ENCODE results near the gene INF2. TPM values are rescaled to one million over a fixed set of nuclear protein-coding genes. Genes with fewer than 3 reads are reported as not detected.

Gene INF2
- polyA plus RNA-seq, 1 donor (not counting 4 experiments of a cell fraction or from before 2014, with no cell fraction given): 22.6 TPM

GRCh38 chr14:104650057-104650980, 39.1 kb upstream of the INF2 start:
- FAIRE-seq (no peak), DNase-seq (ENCODE audit: low read depth, low spot score) (no peak)
- dilution Hi-C loops (cut with MboI; ENCODE audit: extremely low pct_ligation_motif_present, low sequenced_read_pairs): no loop called here
- H3K4me3 ChIP-seq (ENCODE audit: control insufficient read depth in 2 of 3, extremely low read depth in 1 of 3, insufficient read depth in 2 of 3, low read depth in 1 of 3, low read length in 3 of 3): peak overlapping the region in 1 of 3 experiments; percentile 26
- TF ChIP-seq EZH2 (IDR thresholded peaks at IDR 0.05; ENCODE audit: low read length): no peak
- TF ChIP-seq, protein P1, sequence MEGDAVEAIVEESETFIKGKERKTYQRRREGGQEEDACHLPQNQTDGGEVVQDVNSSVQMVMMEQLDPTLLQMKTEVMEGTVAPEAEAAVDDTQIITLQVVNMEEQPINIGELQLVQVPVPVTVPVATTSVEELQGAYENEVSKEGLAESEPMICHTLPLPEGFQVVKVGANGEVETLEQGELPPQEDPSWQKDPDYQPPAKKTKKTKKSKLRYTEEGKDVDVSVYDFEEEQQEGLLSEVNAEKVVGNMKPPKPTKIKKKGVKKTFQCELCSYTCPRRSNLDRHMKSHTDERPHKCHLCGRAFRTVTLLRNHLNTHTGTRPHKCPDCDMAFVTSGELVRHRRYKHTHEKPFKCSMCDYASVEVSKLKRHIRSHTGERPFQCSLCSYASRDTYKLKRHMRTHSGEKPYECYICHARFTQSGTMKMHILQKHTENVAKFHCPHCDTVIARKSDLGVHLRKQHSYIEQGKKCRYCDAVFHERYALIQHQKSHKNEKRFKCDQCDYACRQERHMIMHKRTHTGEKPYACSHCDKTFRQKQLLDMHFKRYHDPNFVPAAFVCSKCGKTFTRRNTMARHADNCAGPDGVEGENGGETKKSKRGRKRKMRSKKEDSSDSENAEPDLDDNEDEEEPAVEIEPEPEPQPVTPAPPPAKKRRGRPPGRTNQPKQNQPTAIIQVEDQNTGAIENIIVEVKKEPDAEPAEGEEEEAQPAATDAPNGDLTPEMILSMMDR (optimal IDR thresholded peaks at IDR 0.05 in 1 of 3, IDR thresholded peaks at IDR 0.05 in 1 of 3, conservative IDR thresholded peaks at IDR 0.05 in 1 of 3; ENCODE audit: extremely low read depth in 1 of 3, insufficient read depth in 2 of 3, low read length in 3 of 3): peak; percentile 67 to 99 (median 95)
- no peaks in the 10 kb centered on the region for H3K27me3 ChIP-seq (ENCODE audit: control insufficient read depth, extremely low read depth, insufficient read depth, low read length)
- no peak overlapping the region for H3K27ac ChIP-seq (ENCODE audit: control insufficient read depth, insufficient read depth, low read length)
- peak overlapping the region; percentile 58 for H2AFZ ChIP-seq (ENCODE audit: control insufficient read depth, low read length)
- no peaks in the 10 kb centered on the region for H3K79me2 ChIP-seq (ENCODE audit: control insufficient read depth, insufficient read depth, low read length)
- H4K20me1 ChIP-seq (ENCODE audit: control insufficient read depth, extremely low read depth, insufficient read depth, low read length): no peaks in the 10 kb centered on the region
- H3K4me2 ChIP-seq (ENCODE audit: control insufficient read depth, extremely low read depth, insufficient read depth, low read depth, low read length): peak overlapping the region; percentile 67
- H3K9ac ChIP-seq (ENCODE audit: control insufficient read depth, extremely low read depth, insufficient read depth, low read length): no peak overlapping the region
- no peaks in the 10 kb centered on the region for H3K4me1 ChIP-seq (ENCODE audit: control insufficient read depth, extremely low read depth, insufficient read depth, low read length)
- H3K9me1 ChIP-seq (ENCODE audit: control insufficient read depth, extremely low read depth, insufficient read depth, low read length): no peaks in the 10 kb centered on the region
- H3K9me3 ChIP-seq (ENCODE audit: control insufficient read depth, low read depth, low read length): peaks cover 3% of the 10 kb centered on the region
- H3K36me3 ChIP-seq (ENCODE audit: control insufficient read depth in 2 of 2, extremely low read depth in 1 of 2, insufficient read depth in 2 of 2, low read length in 2 of 2): no peaks in the 10 kb centered on the region

- H3K9me1 ChIP-seq (ENCODE audit: control insufficient read depth, extremely low read depth, insufficient read depth, low read length): no peaks in the 10 kb centered on the region
- no peak overlapping the region for H3K4me2 ChIP-seq (ENCODE audit: control insufficient read depth, extremely low read depth, insufficient read depth, low read depth, low read length)
- peaks cover 3% of the 10 kb centered on the region for H3K9me3 ChIP-seq (ENCODE audit: control insufficient read depth, low read depth, low read length)
- TF ChIP-seq, protein P1 (optimal IDR thresholded peaks at IDR 0.05 in 1 of 3, IDR thresholded peaks at IDR 0.05 in 1 of 3, conservative IDR thresholded peaks at IDR 0.05 in 1 of 3; ENCODE audit: extremely low read depth in 1 of 3, insufficient read depth in 2 of 3, low read length in 3 of 3): no peak
- TF ChIP-seq EZH2 (IDR thresholded peaks at IDR 0.05; ENCODE audit: low read length): no peak
- H2AFZ ChIP-seq (ENCODE audit: control insufficient read depth, low read length): no peak overlapping the region
- FAIRE-seq (no peak), DNase-seq (ENCODE audit: low read depth, low spot score) (no peak)
- H3K4me1 ChIP-seq (ENCODE audit: control insufficient read depth, extremely low read depth, insufficient read depth, low read length): no peaks in the 10 kb centered on the region
- dilution Hi-C loops (cut with MboI; ENCODE audit: extremely low pct_ligation_motif_present, low sequenced_read_pairs): no loop called here
- H3K27ac ChIP-seq (ENCODE audit: control insufficient read depth, insufficient read depth, low read length): no peak overlapping the region
- H3K79me2 ChIP-seq (ENCODE audit: control insufficient read depth, insufficient read depth, low read length): no peaks in the 10 kb centered on the region
- peaks cover 8% of the 10 kb centered on the region for H3K27me3 ChIP-seq (ENCODE audit: control insufficient read depth, extremely low read depth, insufficient read depth, low read length)
- no peaks in the 10 kb centered on the region for H3K36me3 ChIP-seq (ENCODE audit: control insufficient read depth in 2 of 2, extremely low read depth in 1 of 2, insufficient read depth in 2 of 2, low read length in 2 of 2)
- no peak overlapping the region for H3K9ac ChIP-seq (ENCODE audit: control insufficient read depth, extremely low read depth, insufficient read depth, low read length)
- no peaks in the 10 kb centered on the region for H4K20me1 ChIP-seq (ENCODE audit: control insufficient read depth, extremely low read depth, insufficient read depth, low read length)
- H3K4me3 ChIP-seq (ENCODE audit: control insufficient read depth in 2 of 3, extremely low read depth in 1 of 3, insufficient read depth in 2 of 3, low read depth in 1 of 3, low read length in 3 of 3): no peak overlapping the region
Observed at GRCh38 chr14:104650981-104651875, 38.2 kb upstream of the INF2 start.

All from keratinocyte (primary cell).